ENCODE results near the gene UGT1A10.

Gene UGT1A10

DNA sequence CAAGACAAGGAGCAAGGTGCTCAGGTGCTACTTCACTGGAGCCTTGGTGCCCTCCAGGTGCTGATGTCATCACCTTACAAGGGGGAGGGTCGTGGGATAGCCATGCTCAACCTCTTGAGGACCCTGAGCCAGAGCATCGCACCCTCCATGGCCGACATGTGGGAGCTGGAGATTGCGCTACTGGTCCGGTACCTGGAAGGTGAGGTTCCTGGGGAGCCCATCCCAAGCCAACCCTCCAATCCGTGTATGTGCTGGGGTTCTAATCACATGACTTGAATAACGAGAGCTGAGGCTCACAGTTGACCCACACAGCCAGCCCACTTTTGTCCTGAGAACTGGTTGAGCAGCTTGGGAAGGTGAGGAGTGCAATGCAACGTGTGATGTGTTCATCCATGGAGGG, 167.7 kb downstream of the UGT1A10 start:
- Histone ChIP-seq H3F3A (ENCODE audit: low read depth) (no peaks in the 10 kb centered on the region), H3K4me3 (ENCODE audit: low read length, poor library complexity, severe bottlenecking) (no peak overlapping the region), H3K4me2 (ENCODE audit: low read depth, low read length, poor library complexity, severe bottlenecking) (no peak overlapping the region), H3K36me3 (ENCODE audit: insufficient read depth, low read length) (no peaks in the 10 kb centered on the region), H2AFZ (ENCODE audit: low read length) (no peak overlapping the region), H3K27me3 (ENCODE audit: insufficient read depth, low read length, poor library complexity, severe bottlenecking) (no peaks in the 10 kb centered on the region), H3K9me2 (replicated peaks; ENCODE audit: low read depth, low read length) (no peaks in the 10 kb centered on the region), H3K9me3 (ENCODE audit: insufficient read depth, low read depth, low read length) (no peaks in the 10 kb centered on the region), H3K4me1 (ENCODE audit: insufficient read depth, low read length, poor library complexity, severe bottlenecking) (no peaks in the 10 kb centered on the region), H4K20me1 (ENCODE audit: insufficient read depth, low read length, poor library complexity, severe bottlenecking) (no peaks in the 10 kb centered on the region), H3K9ac (ENCODE audit: low read depth, low read length, poor library complexity, severe bottlenecking) (no peak overlapping the region), H3K79me2 (ENCODE audit: insufficient read depth, low read length) (no peaks in the 10 kb centered on the region)
- TF ChIP-seq EZH2phosphoT487 (IDR thresholded peaks at IDR 0.05; ENCODE audit: borderline replicate concordance), result no peak
- TF ChIP-seq, protein P1, sequence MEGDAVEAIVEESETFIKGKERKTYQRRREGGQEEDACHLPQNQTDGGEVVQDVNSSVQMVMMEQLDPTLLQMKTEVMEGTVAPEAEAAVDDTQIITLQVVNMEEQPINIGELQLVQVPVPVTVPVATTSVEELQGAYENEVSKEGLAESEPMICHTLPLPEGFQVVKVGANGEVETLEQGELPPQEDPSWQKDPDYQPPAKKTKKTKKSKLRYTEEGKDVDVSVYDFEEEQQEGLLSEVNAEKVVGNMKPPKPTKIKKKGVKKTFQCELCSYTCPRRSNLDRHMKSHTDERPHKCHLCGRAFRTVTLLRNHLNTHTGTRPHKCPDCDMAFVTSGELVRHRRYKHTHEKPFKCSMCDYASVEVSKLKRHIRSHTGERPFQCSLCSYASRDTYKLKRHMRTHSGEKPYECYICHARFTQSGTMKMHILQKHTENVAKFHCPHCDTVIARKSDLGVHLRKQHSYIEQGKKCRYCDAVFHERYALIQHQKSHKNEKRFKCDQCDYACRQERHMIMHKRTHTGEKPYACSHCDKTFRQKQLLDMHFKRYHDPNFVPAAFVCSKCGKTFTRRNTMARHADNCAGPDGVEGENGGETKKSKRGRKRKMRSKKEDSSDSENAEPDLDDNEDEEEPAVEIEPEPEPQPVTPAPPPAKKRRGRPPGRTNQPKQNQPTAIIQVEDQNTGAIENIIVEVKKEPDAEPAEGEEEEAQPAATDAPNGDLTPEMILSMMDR (conservative IDR thresholded peaks at IDR 0.05; ENCODE audit: low read length), result no peak

DNA sequence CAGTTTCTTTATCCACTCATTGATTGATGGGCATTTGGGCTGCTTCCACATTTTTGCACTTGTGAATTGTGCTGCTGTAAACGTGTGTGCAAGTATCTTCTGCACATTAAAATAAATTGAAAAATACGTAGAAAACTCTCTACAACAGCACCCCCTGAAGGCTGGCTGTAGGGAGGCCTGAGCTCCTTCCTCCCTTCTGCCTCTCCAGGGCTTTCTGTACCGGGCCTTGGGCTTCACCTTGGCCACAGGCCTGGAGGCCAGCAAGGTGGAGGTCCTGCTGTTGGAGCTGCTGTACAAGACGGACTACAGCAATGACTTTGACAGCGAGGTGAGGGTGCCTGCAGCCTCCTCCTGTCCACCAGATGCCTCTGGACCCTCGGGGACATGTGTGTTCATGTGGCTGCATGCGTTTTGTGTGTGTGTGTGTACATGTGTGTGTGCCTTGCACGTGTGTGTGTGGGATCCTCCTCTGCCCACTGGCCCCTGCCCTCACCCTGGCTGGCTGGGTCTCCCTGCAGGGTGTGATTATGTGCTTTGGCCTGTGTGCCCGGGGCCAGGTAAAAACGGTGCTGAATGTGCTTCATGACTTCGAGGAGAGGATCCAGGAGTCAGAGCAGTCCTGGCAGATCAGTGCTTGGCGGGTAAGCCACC, 171.1 kb downstream of the UGT1A10 start:
- Histone ChIP-seq H3K9me2 (replicated peaks; ENCODE audit: low read depth, low read length) (no peaks in the 10 kb centered on the region), H3K9me3 (ENCODE audit: insufficient read depth, low read depth, low read length) (no peaks in the 10 kb centered on the region)

DNA sequence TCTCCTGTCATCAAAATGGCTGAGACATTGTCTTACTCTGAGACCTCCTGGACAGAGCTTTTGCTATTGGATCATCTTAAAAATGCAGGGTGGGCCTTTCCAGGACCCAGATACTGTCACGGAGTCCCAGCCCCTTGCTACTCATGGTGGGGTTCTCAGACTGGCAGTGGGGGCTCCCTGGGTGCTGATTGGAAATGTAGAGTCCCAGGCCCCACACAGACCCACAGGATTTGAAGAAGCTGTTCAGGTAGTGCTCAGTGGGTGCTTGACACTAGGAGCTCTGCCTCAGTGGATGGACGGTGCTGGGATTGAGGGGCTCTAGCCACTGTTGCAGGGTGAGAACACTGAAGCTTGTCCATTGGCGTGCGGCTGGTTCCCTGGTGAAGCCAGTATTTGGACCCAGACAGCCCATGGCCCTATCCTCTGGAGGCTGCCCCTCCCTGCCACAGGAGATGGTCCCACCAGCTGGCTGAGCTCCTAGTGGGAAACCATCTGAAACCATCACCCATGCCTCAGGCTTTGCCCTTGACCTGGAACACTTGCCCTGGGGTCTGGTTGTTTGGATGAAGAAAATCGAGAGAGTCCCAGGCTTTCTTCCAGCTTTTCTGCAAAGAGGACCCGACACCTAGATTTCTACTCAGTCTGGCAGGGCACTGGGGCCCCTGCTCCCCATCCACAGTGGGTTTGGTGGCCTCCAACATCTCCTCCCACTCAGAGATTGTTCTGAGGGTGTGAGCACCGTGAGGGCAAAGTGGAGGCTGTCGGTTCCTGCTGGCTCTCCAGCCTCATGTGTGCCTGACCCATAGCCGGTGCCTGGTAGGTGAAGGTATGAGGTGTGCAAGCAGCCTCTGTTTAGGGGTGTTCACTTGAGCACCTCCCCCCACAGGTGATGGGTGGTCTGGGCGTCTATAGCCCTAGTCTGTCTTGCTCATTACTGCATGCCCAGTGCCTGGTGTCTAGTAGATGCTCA, 172.0 kb downstream of the UGT1A10 start:
- Histone ChIP-seq H3K4me3 (ENCODE audit: low read length, poor library complexity, severe bottlenecking) (no peak overlapping the region), H3K79me2 (ENCODE audit: insufficient read depth, low read length) (no peaks in the 10 kb centered on the region), H3K4me1 (ENCODE audit: insufficient read depth, low read length, poor library complexity, severe bottlenecking) (no peaks in the 10 kb centered on the region), H3F3A (ENCODE audit: low read depth) (no peaks in the 10 kb centered on the region), H3K9ac (ENCODE audit: low read depth, low read length, poor library complexity, severe bottlenecking) (no peak overlapping the region), H3K9me3 (ENCODE audit: insufficient read depth, low read depth, low read length) (no peaks in the 10 kb centered on the region), H2AFZ (ENCODE audit: low read length) (no peak overlapping the region), H3K4me2 (ENCODE audit: low read depth, low read length, poor library complexity, severe bottlenecking) (no peak overlapping the region), H3K36me3 (ENCODE audit: insufficient read depth, low read length) (no peaks in the 10 kb centered on the region), H3K9me2 (replicated peaks; ENCODE audit: low read depth, low read length) (no peaks in the 10 kb centered on the region), H3K27me3 (ENCODE audit: insufficient read depth, low read length, poor library complexity, severe bottlenecking) (no peaks in the 10 kb centered on the region), H4K20me1 (ENCODE audit: insufficient read depth, low read length, poor library complexity, severe bottlenecking) (no peaks in the 10 kb centered on the region)
- TF ChIP-seq EZH2phosphoT487 (IDR thresholded peaks at IDR 0.05; ENCODE audit: borderline replicate concordance), result no peak
- TF ChIP-seq, protein P1 (conservative IDR thresholded peaks at IDR 0.05; ENCODE audit: low read length), result no peak

More for the DNA sequence above, 171.1 kb downstream of the UGT1A10 start:
- H3K4me1 ChIP-seq (ENCODE audit: insufficient read depth, low read length, poor library complexity, severe bottlenecking), result no peaks in the 10 kb centered on the region
- no peaks in the 10 kb centered on the region for H3K79me2 ChIP-seq (ENCODE audit: insufficient read depth, low read length)
- H3F3A ChIP-seq (ENCODE audit: low read depth), result no peaks in the 10 kb centered on the region
- no peak overlapping the region for H2AFZ ChIP-seq (ENCODE audit: low read length)
- H3K4me3 ChIP-seq (ENCODE audit: low read length, poor library complexity, severe bottlenecking), result no peak overlapping the region
- H3K36me3 ChIP-seq (ENCODE audit: insufficient read depth, low read length), result no peaks in the 10 kb centered on the region
- no peaks in the 10 kb centered on the region for H4K20me1 ChIP-seq (ENCODE audit: insufficient read depth, low read length, poor library complexity, severe bottlenecking)
- H3K27me3 ChIP-seq (ENCODE audit: insufficient read depth, low read length, poor library complexity, severe bottlenecking), result no peaks in the 10 kb centered on the region
- TF ChIP-seq, protein P1 (conservative IDR thresholded peaks at IDR 0.05; ENCODE audit: low read length), result no peak
- TF ChIP-seq EZH2phosphoT487 (IDR thresholded peaks at IDR 0.05; ENCODE audit: borderline replicate concordance), result no peak
- H3K9ac ChIP-seq (ENCODE audit: low read depth, low read length, poor library complexity, severe bottlenecking), result no peak overlapping the region
- H3K4me2 ChIP-seq (ENCODE audit: low read depth, low read length, poor library complexity, severe bottlenecking), result no peak overlapping the region

Data from Loucy (cell line).